SKM-1 treated with dmso at 0.1 percent for 144 hours (cell line): Measurements from ENCODE around the gene CCDC148.

Experiments
- DNase-seq: peaks from one replicate; lab custom pipeline; 2025; ENCODE audit not compliant: unreplicated experiment; lab: John Stamatoyannopoulos, UW

Gene CCDC148

DNA sequence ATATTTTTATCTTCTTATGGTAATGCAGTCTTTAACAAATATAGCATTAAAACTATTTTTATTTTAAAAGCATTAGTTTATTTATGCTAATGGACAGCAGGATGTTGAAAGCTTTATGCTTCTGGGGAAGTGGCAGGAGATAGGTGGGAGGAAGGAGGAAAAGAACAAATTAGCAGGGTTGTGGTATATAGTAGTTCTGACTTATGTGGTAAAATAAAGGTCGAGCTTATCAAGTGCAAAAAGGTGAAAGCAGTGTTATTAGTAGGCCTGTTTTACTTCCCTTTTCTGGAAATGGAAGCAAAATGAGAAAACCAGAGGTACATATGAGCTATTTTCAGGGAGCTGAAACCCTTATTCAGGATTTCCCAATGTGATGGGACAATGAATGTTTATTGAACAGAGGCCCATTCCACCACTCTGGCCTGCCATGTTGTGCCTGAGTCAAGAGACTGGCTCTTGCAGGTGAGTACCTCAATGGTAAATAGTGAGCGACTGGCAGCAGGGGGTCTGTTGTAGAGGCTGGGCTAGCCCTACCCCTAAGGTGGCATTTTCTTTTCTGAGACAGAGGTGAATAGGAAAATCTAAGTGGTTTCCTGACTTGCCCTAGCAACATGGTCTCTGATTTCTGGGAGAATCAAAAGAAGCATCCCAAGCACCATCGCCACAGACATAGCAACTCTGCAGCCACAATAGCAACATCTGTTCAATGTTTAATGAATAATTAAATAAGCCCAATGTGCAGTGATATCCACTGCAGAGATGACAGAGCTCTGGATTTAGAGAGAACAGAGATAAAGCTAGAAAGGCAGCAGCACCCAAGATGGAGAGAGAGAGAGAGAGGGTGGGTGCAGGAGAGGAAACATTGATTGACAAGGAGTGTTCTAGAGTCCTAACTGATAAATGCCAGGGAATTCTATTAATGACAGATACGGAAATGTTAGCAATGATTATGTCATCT is 235.2 kb downstream of the CCDC148 start:
- peak; percentile 23 for DNase-seq

GRCh38 chr2:158217593-158217992 is 239.0 kb downstream of the CCDC148 start:
- DNase-seq: peak; percentile 58

- DNase-seq: peak; percentile 83
Observed at GRCh38 chr2:158214431-158214830, 242.1 kb downstream of the CCDC148 start.

DNA sequence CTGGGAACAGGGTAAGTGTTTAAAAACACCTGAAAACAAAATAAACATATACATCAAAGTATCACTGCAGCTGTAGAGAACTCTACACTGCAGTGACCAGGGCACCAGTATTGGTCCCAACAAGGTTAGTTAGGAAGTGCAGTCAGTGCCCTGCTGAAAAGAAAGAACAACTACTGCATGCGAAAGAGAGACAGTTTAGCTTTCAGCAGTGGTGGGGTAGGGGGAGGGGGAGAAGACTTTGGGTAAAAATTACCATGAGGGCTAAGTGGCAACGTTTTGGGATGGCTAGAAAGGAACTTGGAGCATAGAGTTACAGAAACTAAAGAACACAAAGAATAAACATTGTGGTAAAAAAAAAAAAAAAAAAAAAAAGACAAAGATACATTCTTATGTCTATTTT is 242.8 kb downstream of the CCDC148 start:
- DNase-seq: no peak

GRCh38 chr2:158212301-158212700 is 244.3 kb downstream of the CCDC148 start:
- DNase-seq: no peak

GRCh38 chr2:158211502-158211901 is 245.1 kb downstream of the CCDC148 start:
- no peak for DNase-seq

GRCh38 chr2:158207354-158207753 is 249.2 kb downstream of the CCDC148 start:
- no peak for DNase-seq

- no peak for DNase-seq
Observed at GRCh38 chr2:158205215-158205614, 251.3 kb downstream of the CCDC148 start.

GRCh38 chr2:158204741-158205165 is 251.8 kb downstream of the CCDC148 start:
- no peak for DNase-seq

DNA sequence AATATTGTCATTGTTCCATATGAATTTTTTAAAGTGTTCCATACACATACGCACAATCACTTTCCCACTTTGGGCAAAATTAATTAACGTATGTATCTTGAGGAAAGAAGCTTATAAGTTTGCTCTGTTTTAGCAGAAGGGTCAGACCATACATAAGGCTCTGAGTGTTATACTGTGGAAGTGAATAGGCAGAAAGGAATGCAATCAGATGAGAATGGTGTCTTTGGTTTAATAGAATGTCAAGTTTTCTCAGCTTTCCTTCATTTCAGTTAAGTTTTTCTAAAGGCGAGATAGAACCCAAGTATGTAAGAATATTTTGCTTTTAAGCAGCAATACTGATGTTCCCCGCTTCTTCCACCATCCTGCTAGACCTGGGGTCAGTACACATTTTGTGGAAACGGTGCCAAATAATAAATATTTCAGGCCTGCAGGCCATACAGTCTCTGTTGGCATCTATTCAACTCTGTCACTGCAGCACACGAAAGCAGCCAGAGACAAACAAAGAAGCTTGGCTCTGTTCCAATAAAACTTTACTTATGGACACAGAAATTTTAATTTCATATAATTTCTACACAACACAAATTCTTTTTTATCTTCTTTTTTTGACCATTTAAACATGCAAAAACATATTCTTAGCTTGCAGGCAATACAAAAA is 254.3 kb downstream of the CCDC148 start:
- DNase-seq: no peak

DNA sequence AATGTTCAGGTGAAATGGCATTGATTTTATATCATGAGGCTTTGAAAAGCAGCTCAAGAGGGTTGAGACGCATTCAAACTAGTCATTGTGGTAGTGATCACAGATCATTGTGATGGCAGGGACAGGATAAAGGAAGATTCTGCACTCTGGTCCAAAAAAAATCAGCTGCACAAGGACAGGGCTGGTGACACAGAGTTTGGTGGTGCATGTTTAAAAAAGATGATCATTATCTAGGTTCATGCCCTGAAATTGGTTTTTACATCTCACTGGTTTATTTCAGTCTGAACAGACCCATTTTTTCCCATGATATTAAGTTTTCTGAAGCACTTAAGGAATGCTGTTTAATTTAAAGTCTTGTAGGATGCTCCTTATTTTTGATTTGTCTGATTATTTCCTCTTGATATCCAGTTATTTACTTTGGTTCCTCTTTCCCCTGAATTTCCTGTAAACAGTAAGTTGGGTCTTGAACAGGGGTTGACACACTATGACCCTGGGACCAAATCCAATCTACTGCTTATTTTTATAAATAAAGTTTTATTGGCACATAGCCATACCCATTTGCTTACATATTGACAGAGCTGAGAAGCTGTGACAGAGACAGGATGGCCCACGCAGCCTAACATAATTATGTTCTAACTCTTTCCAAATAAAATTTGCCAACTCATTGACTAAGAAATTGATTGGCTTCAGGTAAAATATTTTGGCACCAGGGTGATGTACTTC is 256.5 kb downstream of the CCDC148 start:
- DNase-seq: no peak

GRCh38 chr2:158197940-158198339 is 258.6 kb downstream of the CCDC148 start:
- DNase-seq: peak; percentile 52

GRCh38 chr2:158194229-158194628 is 262.3 kb downstream of the CCDC148 start:
- no peak for DNase-seq

- no peak for DNase-seq
Observed at GRCh38 chr2:158192515-158193443, 263.8 kb downstream of the CCDC148 start.

- DNase-seq: no peak
Observed at GRCh38 chr2:158191076-158191895, 265.3 kb downstream of the CCDC148 start.

DNA sequence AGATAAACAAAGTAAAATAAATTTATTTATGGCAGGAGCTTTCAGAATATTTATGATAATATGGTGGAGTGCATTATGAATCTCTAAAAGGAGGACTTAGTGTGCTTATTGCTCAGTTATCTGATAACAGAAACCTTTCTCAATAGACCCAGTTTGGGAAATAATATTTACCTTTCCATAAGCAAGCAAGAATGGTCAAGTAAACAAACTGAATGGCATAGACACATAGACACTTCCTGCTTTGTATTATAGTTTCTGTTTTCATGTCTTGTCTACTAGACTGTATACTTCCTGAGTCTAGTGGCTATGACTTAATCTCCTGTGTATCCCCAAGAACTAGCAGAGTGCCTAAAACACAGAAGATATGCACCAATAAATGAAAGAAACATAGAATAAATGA is 267.0 kb downstream of the CCDC148 start:
- DNase-seq: no peak

DNA sequence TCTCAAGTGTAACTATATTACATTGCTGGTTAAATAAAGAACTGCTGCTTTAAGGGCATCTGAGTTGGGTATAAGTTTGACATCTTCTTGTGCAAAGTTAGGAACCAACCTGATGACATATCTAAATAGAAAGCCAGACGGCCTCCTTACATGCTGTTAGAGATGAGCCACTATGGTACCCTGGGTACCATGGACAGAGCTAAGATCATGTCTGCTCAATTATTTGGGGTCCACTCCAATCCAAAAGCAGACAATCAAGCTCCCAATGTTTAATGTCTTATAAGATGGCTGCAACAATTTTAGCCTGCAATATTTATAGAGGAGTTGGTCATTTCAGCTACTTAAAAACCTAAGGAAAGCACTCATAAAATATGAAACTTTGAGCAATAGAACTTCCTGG is 268.6 kb downstream of the CCDC148 start:
- no peak for DNase-seq

- no peak for DNase-seq
Observed at GRCh38 chr2:158184556-158185343, 271.8 kb downstream of the CCDC148 start.

GRCh38 chr2:158184001-158184400 is 272.6 kb downstream of the CCDC148 start:
- DNase-seq: no peak
